WERI-Rb-1 (cell line): ENCODE results near the gene SIN3B.
"Not testable (repeated sequence)": the region's sequence is repeated elsewhere in the genome, so short reads cannot be mapped to it uniquely, and the experiment has no call there.

Experiments used
- DNase-seq: peaks from one replicate; pipeline ENCODE4 v3.0.0-alpha.2; 2020
- H3K27ac ChIP-seq: fragments of 250-450 bp; sonication (Bioruptor Pico); 2 replicates; pipeline ENCODE4 v1.5.1; 2020; ENCODE audit warnings: mild to moderate bottlenecking, moderate library complexity
- H3K27me3 ChIP-seq: fragments of 250-450 bp; sonication (Bioruptor Pico); 2 replicates; pipeline ENCODE4 v1.5.1; 2021; ENCODE audit warnings: mild to moderate bottlenecking, low read depth, moderate library complexity; ENCODE audit not compliant: insufficient read depth, severe bottlenecking
- H3K36me3 ChIP-seq: fragments of 250-450 bp; sonication (Bioruptor Pico); 2 replicates; pipeline ENCODE4 v1.5.1; 2020; ENCODE audit warnings: mild to moderate bottlenecking, moderate library complexity
- H3K4me3 ChIP-seq: 2 replicates; pipeline ENCODE4 v1.5.1; 2011; ENCODE audit warnings: low read depth, mild to moderate bottlenecking, control low read depth, low read length
- H3K9me3 ChIP-seq: fragments of 250-450 bp; sonication (Bioruptor Pico); 2 replicates; pipeline ENCODE4 v1.5.1; 2021; ENCODE audit warnings: mild to moderate bottlenecking, moderate library complexity; ENCODE audit not compliant: severe bottlenecking
- TF ChIP-seq, protein P1 (sequence below): IDR thresholded peaks from 2 replicates; pipeline ENCODE4 v1.5.1; 2011; ENCODE audit warnings: low read depth, mild to moderate bottlenecking, control low read depth, inconsistent platforms, low read length

The SIN3B gene

DNA sequence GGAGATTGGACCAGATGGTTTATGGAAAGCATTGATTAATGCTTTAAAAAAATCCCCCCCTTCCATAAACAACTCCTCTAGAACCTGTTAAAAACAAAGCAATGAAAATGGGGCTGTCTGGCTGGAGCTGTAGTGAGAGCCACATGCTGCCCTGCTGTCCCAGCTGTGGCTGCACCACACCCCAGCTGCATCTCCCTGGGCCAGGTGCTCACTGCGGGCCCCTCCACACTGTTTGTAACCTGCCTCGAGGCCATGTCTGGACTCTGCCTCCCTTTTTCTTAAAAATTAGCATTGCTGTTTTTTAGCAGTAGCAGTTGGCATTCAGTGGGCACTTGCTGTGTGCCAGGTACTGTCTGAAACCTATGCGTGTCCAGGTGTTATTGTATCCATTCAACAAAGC is 44.4 kb downstream of the SIN3B start:
- Histone ChIP-seq H3K27me3 (no peaks in the 10 kb centered on the region), H3K36me3 (peaks cover 74% of the 10 kb centered on the region), H3K9me3 (peaks cover 3% of the 10 kb centered on the region), H3K4me3 (no peak overlapping the region), H3K27ac (no peak overlapping the region)
- DNase-seq = no peak
- TF ChIP-seq, protein P1, sequence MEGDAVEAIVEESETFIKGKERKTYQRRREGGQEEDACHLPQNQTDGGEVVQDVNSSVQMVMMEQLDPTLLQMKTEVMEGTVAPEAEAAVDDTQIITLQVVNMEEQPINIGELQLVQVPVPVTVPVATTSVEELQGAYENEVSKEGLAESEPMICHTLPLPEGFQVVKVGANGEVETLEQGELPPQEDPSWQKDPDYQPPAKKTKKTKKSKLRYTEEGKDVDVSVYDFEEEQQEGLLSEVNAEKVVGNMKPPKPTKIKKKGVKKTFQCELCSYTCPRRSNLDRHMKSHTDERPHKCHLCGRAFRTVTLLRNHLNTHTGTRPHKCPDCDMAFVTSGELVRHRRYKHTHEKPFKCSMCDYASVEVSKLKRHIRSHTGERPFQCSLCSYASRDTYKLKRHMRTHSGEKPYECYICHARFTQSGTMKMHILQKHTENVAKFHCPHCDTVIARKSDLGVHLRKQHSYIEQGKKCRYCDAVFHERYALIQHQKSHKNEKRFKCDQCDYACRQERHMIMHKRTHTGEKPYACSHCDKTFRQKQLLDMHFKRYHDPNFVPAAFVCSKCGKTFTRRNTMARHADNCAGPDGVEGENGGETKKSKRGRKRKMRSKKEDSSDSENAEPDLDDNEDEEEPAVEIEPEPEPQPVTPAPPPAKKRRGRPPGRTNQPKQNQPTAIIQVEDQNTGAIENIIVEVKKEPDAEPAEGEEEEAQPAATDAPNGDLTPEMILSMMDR = no peak

DNA sequence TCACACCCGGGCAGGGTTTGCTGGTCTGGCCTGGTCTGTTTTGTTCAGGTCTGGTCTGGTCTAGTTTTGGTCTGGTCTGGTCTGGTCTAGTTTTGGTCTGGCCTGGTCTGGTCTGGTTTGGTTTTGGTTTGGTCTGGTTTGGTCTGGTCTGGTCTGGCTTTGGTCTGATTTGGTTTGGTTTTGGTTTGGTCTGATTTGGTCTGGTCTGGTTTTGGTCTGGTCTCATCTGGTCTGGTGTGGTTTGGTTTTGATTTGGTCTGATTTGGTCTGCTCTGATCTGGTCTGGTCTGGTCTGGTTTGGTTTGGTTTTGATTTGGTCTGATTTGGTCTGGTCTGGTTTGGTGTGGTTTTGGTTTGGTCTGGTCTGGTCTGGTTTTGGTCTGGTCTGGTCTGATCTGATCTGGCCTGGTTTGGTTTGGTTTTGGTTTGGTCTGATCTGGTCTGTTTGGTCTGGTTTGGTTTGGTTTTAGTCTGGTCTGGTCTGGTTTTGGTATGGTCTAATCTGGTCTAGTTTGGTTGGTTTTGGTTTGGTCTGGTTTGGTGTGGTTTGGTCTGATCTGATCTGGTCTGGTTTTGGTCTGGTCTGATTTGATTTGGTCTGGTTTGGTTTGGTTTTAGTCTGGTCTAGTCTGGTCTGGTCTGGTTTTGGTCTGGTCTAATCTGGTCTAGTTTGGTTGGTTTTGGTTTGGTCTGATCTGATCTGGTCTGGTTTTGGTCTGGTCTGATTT is 45.2 kb downstream of the SIN3B start:
- no peak overlapping the region for H3K4me3 ChIP-seq
- TF ChIP-seq, protein P1 = no peak
- no peak for DNase-seq
- peaks cover 80% of the 10 kb centered on the region for H3K36me3 ChIP-seq
- H3K9me3 ChIP-seq = peaks cover 3% of the 10 kb centered on the region
- H3K27me3 ChIP-seq = no peaks in the 10 kb centered on the region
- no peak overlapping the region for H3K27ac ChIP-seq

DNA sequence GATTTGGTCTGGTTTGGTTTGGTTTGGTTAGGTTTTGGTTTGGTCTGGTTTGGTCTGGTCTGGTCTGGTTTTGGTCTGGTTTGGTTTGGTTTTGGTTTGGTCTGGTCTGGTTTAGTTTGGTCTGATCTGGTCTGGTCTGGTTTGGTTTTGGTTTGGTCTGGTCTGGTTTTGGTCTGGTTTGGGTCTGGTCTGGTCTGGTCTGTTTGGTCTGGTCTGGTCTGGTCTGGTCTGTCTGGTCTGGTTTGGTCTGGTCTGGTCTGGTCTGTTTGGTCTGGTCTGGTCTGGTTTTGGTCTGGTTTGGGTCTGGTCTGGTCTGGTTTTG is 45.7 kb downstream of the SIN3B start:
- H3K4me3 ChIP-seq, H3K27me3 ChIP-seq, H3K27ac ChIP-seq, H3K9me3 ChIP-seq, DNase-seq: not testable (repeated sequence)
- peaks cover 80% of the 10 kb centered on the region for H3K36me3 ChIP-seq

DNA sequence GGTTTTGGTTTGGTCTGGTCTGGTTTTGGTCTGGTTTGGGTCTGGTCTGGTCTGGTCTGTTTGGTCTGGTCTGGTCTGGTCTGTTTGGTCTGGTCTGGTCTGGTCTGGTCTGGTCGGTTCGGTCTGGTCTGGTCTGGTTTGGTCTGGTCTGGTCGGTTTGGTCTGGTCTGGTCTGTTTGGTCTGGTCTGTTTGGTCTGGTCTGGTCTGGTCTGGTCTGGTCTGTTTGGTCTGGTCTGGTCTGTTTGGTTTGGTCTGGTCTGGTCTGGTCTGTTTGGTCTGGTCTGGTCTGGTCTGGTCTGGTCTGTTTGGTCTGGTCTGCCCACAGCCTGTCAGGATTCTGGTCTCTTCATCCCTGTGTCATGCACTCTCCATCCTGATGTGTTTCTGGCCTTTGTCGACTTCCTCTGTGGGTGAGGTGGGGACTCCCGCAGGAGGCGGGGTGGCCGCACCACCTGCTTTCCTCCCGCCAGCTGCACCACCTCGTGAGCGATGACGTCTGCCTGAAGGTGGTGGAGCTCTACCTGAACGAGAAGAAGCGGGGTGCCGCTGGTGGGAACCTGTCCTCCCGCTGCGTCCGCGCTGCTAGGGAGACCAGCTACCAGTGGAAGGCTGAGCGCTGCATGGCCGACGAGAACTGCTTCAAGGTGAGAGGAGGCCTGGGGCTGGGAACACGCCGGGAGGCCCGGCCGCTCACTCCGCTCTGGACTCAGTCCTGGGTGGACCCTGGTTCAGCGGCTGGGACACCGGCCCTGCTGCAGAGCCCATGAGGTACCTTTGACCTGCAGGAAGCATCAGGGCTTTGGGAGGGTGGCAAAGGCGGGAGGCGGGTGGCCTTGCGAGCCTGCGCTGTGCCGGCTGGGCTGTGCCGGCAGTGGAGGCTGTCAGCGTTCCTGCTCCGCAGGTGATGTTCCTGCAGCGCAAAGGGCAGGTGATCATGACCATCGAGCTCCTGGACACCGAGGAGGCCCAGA is 46.7 kb downstream of the SIN3B start:
- no peak for DNase-seq
- TF ChIP-seq, protein P1 = no peak
- H3K9me3 ChIP-seq = peaks cover 3% of the 10 kb centered on the region
- H3K4me3 ChIP-seq = no peak overlapping the region
- no peaks in the 10 kb centered on the region for H3K27me3 ChIP-seq
- no peak overlapping the region for H3K27ac ChIP-seq
- H3K36me3 ChIP-seq = peaks cover 81% of the 10 kb centered on the region

DNA sequence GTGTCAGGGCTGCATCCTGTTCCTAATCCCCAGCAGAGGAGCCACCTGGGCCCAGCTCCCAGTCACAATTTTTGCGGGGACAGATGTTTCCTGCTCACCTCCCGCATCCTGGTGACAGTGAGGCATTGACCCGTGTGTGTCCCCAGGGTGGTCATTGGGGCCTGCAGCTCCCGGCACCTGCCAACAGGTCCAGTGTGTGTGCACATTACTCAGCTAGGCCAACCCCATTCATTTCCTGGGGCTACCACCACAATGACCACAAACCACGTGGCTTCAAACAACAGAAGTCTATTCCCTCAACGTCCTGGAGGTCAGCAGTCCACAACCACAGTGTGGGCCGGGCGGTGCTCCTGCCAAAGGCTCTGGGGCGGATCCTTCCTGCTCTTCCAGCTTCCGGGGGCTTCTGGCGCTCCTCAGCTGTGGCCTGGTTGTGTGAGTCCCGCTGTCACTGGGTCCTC is 47.7 kb downstream of the SIN3B start:
- H3K27me3 ChIP-seq = no peaks in the 10 kb centered on the region
- H3K36me3 ChIP-seq = peaks cover 70% of the 10 kb centered on the region
- H3K9me3 ChIP-seq = peaks cover 11% of the 10 kb centered on the region
- H3K27ac ChIP-seq = no peak overlapping the region
- TF ChIP-seq, protein P1 = no peak
- H3K4me3 ChIP-seq = no peak overlapping the region
- no peak for DNase-seq

DNA sequence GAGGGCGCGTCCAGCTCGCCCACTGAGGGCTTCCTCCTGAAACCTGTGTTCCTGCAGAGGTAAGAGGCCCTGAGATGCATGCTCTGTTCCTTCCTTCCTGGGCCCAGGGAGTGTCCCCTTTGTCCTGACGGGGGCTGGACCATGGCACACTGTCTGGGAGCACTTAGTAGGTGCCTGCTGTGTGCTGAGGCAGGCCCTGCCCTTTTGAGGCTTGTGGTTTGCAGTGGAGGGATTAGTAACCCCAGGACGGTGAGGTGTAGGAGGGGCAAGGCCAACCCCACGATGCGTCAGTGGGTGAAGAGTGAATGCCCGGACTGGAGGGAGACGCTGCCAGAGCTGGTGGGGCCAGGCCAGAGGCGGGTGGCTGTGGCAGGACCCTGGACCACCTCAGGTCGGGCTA is 48.4 kb downstream of the SIN3B start:
- H3K27ac ChIP-seq = no peak overlapping the region
- H3K4me3 ChIP-seq = no peak overlapping the region
- peaks cover 64% of the 10 kb centered on the region for H3K36me3 ChIP-seq
- H3K9me3 ChIP-seq = peaks cover 17% of the 10 kb centered on the region
- TF ChIP-seq, protein P1 = no peak
- no peaks in the 10 kb centered on the region for H3K27me3 ChIP-seq
- no peak for DNase-seq
